IMR-90 (cell line): ENCODE data around the gene GAS7.

Experiments
- NFE2L2 ChIP-seq: fragments of 150-350 bp; IDR thresholded peaks from 2 replicates; pipeline ENCODE4 v1.6.1; 2016; ENCODE audit warnings: low read depth, mild to moderate bottlenecking, low read length
- RAD21 ChIP-seq: IDR thresholded peaks from 2 replicates; pipeline ENCODE4 v1.6.1; 2012; ENCODE audit warnings: low read length, improper control_type of control experiment
- TF ChIP-seq, protein P1 (sequence below): fragments of 150-350 bp; IDR thresholded peaks from 2 replicates; pipeline ENCODE4 v1.6.1; 2017; ENCODE audit warnings: mild to moderate bottlenecking, antibody characterized with exemption, low read length, low read depth
- TF ChIP-seq, protein P2 (sequence below): conservative IDR thresholded peaks from 2 replicates; pipeline ENCODE4 v1.5.1; 2012; ENCODE audit warnings: mild to moderate bottlenecking, low read depth, low read length, improper control_type of control experiment

DNA sequence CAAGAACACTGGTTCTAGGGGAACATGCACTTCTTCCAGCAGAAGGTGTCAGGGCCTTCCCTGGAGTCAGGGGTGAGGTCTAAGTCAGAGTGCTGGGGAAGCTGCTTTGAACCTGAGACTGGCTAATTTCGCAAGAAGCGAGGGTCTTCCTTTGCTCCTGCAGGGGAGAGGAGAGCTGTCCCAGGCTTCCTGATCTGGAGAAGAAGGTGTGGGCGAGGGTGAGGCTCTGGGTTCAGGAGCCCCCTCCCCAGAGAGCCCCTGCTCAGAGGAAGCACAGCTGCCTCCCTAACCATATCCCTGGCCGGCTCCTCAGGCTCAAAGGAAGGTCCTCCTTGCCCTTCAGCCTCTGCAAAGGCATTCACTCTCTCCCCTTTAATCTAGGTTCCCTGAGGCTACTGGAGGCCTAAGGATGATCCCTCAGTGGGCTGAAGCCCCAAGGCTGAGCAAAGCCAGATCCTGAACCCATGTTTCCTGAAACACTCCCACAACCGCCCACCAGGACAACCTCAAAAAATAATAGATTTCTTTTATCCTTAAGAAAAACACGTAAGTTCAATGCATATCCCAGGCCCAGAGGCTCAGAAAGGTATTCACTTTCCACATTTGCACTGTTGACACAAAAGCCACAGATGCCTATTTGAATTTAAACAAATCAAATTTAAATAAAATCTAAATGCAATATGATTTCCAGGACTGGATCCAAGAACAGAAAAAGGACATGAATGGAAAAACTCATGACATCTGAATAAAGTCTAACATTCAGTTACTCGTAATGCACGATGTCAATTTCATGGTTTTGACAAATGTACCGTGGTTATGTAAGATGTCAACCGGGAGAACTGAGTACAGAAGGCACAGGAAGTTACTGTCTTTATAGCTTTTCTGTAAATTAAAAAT is 221.9 kb downstream of the GAS7 start:
- TF ChIP-seq, protein P1, sequence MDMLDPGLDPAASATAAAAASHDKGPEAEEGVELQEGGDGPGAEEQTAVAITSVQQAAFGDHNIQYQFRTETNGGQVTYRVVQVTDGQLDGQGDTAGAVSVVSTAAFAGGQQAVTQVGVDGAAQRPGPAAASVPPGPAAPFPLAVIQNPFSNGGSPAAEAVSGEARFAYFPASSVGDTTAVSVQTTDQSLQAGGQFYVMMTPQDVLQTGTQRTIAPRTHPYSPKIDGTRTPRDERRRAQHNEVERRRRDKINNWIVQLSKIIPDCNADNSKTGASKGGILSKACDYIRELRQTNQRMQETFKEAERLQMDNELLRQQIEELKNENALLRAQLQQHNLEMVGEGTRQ: no peak
- no peak for TF ChIP-seq NFE2L2
- TF ChIP-seq, protein P2, sequence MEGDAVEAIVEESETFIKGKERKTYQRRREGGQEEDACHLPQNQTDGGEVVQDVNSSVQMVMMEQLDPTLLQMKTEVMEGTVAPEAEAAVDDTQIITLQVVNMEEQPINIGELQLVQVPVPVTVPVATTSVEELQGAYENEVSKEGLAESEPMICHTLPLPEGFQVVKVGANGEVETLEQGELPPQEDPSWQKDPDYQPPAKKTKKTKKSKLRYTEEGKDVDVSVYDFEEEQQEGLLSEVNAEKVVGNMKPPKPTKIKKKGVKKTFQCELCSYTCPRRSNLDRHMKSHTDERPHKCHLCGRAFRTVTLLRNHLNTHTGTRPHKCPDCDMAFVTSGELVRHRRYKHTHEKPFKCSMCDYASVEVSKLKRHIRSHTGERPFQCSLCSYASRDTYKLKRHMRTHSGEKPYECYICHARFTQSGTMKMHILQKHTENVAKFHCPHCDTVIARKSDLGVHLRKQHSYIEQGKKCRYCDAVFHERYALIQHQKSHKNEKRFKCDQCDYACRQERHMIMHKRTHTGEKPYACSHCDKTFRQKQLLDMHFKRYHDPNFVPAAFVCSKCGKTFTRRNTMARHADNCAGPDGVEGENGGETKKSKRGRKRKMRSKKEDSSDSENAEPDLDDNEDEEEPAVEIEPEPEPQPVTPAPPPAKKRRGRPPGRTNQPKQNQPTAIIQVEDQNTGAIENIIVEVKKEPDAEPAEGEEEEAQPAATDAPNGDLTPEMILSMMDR: no peak
- no peak for TF ChIP-seq RAD21
